ENCODE results near the gene SQSTM1.

Gene SQSTM1

DNA sequence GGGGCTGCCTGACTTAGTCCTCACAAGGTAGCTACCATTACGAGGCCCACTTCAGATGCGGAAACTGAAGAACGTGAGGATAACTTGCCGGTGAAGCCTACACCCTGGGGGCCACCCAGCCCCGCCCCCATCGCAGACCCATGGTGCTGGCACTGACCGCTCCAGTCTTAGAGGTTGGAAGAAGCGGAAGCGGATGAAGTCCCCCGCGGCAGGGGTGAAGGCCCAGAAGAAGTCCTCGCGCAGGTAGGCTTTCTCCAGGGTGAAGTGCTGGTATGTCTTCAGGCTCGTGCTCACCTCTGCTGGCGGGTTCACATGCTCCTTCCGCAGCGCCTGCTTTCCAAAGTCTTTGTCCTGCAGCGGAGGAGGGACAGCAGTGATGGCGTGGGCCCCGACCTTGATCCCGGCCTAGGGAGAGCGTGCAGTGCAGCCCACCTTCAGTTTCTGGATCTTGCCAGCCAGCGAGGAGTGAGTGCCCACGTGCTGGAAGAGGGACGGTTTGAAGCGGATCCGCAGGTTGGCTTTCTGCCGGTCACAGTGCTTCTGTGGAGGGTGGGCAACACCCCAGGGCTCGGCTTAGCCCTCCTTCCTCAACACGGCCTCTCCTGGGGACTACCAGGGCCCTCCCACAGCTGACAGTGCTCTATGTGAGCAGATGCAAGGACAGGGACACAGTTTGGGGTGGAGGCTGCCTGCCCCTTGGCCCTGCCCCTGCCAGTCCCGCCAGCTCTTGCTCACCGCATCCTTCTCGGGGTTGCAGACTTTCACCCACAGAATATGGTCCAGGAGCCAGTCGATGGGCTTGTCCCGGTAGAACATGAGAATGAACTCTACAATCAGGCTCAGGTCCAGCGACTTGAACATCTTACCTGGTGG lies 21.7 kb upstream of the SQSTM1 start:
- no peak for DNase-seq (ENCODE audit: low read depth)
- H3K4me3 ChIP-seq (ENCODE audit: low read depth, low read length) = no peak overlapping the region
- TF ChIP-seq, protein P1, sequence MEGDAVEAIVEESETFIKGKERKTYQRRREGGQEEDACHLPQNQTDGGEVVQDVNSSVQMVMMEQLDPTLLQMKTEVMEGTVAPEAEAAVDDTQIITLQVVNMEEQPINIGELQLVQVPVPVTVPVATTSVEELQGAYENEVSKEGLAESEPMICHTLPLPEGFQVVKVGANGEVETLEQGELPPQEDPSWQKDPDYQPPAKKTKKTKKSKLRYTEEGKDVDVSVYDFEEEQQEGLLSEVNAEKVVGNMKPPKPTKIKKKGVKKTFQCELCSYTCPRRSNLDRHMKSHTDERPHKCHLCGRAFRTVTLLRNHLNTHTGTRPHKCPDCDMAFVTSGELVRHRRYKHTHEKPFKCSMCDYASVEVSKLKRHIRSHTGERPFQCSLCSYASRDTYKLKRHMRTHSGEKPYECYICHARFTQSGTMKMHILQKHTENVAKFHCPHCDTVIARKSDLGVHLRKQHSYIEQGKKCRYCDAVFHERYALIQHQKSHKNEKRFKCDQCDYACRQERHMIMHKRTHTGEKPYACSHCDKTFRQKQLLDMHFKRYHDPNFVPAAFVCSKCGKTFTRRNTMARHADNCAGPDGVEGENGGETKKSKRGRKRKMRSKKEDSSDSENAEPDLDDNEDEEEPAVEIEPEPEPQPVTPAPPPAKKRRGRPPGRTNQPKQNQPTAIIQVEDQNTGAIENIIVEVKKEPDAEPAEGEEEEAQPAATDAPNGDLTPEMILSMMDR (IDR thresholded peaks at IDR 0.05; ENCODE audit: low read depth, low read length) = no peak
- TF ChIP-seq, protein P2, sequence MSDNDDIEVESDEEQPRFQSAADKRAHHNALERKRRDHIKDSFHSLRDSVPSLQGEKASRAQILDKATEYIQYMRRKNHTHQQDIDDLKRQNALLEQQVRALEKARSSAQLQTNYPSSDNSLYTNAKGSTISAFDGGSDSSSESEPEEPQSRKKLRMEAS (IDR thresholded peaks at IDR 0.05; ENCODE audit: low read depth, low read length) = no peak
- TF ChIP-seq MYC (IDR thresholded peaks at IDR 0.05; ENCODE audit: low read depth, low read length) (no peak), POLR2A (IDR thresholded peaks at IDR 0.05; ENCODE audit: extremely low read depth, insufficient read length) (no peak)

DNA sequence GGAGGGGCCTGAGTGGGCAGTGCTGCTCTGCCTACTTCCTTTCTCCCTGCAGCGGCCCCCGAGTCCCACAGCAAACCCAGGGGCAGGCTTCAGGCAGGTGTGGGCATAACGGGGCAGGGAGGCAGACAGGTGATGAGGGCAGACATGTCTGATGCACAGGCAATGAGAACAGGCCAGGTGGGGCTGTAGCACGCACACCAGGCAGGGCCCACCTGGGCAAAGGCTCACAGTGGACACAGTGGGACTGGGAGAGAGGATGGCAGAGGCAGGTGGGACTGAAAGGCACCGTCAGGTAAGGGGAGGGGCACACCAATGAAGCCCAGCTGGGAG lies 21.1 kb upstream of the SQSTM1 start:
- no peak for DNase-seq (ENCODE audit: low read depth)
- no peak for TF ChIP-seq POLR2A (IDR thresholded peaks at IDR 0.05; ENCODE audit: extremely low read depth, insufficient read length)
- TF ChIP-seq MYC (IDR thresholded peaks at IDR 0.05; ENCODE audit: low read depth, low read length) = no peak
- TF ChIP-seq, protein P1 (IDR thresholded peaks at IDR 0.05; ENCODE audit: low read depth, low read length) = no peak
- TF ChIP-seq, protein P2 (IDR thresholded peaks at IDR 0.05; ENCODE audit: low read depth, low read length) = no peak
- H3K4me3 ChIP-seq (ENCODE audit: low read depth, low read length) = no peak overlapping the region

DNA sequence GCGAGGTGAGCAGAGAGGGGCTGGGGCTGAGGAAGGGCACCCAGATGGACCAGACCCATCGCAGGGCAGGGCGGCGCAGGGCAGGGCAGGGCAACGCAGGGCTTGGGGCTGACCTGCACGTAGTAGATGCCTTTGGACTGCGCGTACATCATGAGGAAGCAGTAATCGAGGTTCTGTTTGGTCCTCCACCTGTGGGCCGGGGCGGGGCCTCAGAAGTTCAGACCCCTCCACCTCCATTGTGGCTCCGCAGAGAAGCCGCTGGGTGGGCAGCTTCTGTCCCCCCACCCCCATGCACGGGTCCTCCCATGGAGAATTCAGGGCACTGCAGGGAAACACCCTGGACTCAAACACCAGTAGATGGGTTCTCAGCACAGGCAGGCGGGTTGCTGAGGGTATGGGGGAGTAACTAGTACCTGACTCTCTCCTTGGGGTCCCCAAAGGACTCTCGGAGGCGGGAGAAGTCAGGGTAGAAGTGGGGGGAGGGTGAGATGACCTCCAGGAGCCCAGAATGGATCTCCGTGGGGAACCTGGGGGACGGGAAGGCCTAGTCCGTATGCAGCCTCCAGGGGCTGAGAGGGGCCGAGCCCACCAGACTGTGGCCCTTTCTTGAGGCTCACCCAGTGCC lies 20.5 kb upstream of the SQSTM1 start:
- TF ChIP-seq POLR2A (IDR thresholded peaks at IDR 0.05; ENCODE audit: extremely low read depth, insufficient read length) (no peak), MYC (IDR thresholded peaks at IDR 0.05; ENCODE audit: low read depth, low read length) (no peak)
- TF ChIP-seq, protein P2 (IDR thresholded peaks at IDR 0.05; ENCODE audit: low read depth, low read length) = no peak
- TF ChIP-seq, protein P1 (IDR thresholded peaks at IDR 0.05; ENCODE audit: low read depth, low read length) = no peak
- H3K4me3 ChIP-seq (ENCODE audit: low read depth, low read length) = no peak overlapping the region
- DNase-seq (ENCODE audit: low read depth) = no peak

DNA sequence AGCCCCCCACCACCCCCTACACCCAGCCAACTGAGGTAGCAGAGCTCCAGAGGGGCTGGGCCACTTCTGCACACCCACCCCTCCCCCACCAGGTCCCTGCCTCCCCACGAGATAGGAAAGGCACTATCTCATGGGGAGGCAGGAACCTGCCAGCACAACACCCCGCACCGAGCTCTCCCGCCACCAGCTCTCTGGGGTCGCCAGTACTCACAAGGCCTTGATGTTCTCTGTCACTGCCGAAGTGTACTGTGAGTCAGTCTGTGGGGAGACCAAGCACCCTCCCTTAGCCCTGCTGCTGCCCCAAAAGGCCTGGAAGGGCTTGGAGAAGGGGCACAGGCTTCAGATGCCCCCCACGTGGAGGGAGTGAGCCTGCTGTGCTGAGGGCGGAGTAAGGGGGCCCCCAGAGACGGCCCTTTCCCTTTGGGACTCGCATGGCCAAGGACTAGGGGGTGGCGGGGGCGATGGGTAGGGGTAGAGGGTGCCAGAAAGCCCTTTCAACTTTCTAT lies 20.0 kb upstream of the SQSTM1 start:
- TF ChIP-seq, protein P1 (IDR thresholded peaks at IDR 0.05; ENCODE audit: low read depth, low read length) = no peak
- TF ChIP-seq MYC (IDR thresholded peaks at IDR 0.05; ENCODE audit: low read depth, low read length) = no peak
- no peak for TF ChIP-seq POLR2A (IDR thresholded peaks at IDR 0.05; ENCODE audit: extremely low read depth, insufficient read length)
- TF ChIP-seq, protein P2 (IDR thresholded peaks at IDR 0.05; ENCODE audit: low read depth, low read length) = no peak
- no peak overlapping the region for H3K4me3 ChIP-seq (ENCODE audit: low read depth, low read length)
- peak; percentile 52 for DNase-seq (ENCODE audit: low read depth)

DNA sequence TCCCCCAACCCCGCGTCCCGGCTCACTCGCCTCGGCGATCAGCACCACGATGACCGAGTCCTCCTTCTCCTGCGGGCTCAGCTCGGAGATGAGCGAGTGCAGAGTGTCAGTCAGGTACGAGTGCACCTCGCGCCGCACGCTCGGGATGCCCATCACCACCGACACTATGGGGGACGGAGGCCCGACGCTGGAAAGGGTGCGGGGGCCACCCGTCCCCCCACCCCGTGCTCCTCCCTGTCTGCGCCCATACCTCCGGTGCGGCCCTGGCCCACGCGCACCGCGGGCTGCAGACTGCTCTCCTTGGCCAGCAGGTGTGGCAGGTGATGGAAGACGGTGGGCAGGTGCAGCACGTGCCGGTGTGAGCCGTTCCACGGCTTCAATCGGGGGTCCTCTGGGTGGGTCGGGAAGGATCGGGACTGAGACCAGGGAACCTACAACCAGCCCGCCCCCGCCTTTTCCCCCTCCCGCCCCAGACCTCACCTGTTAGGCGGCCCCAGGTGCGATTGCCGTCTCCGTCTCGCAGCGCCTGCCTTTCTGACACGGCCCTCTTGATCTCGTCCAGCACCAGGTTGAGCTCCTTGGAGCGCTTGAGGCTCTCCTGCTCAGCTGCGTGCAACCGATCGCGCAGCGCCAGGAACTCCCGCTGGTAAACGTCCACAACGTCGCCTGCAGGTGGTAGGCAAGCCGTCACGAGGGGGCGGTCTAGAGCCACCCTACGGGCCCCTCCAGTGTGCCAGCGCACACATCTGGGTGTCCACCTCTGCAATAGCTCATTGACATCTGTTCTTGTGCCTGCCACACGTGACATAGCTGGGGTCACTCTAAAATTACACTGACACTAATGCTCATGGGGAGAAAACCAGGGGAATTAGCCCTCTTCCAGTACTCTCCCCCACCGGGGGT lies 19.1 kb upstream of the SQSTM1 start:
- H3K4me3 ChIP-seq (ENCODE audit: low read depth, low read length) = no peak overlapping the region
- DNase-seq (ENCODE audit: low read depth) = peak; percentile 64
- TF ChIP-seq MYC (IDR thresholded peaks at IDR 0.05; ENCODE audit: low read depth, low read length) (peak; percentile 53; the same call in 1 of the 2 replicates), POLR2A (IDR thresholded peaks at IDR 0.05; ENCODE audit: extremely low read depth, insufficient read length) (no peak)
- TF ChIP-seq, protein P2 (IDR thresholded peaks at IDR 0.05; ENCODE audit: low read depth, low read length) = peak; percentile 59
- TF ChIP-seq, protein P1 (IDR thresholded peaks at IDR 0.05; ENCODE audit: low read depth, low read length) = peak; percentile 31
